HEK293 (cell line): Measurements from ENCODE around the gene CHN2.

ENCODE experiments used
- BCL11B ChIP-seq: fragments of 450-650 bp; formaldehyde crosslinking; IDR thresholded peaks from 2 replicates; pipeline ENCODE4 v1.5.1; 2016; ENCODE audit warnings: low read depth, missing biosample characterization, missing genetic modification characterization
- MZF1 ChIP-seq: fragments of 450-650 bp; formaldehyde crosslinking; IDR thresholded peaks from 2 replicates; pipeline ENCODE4 v1.5.1; 2017; ENCODE audit warnings: missing biosample characterization, missing genetic modification characterization, borderline replicate concordance
- YY1 ChIP-seq: fragments of 450-650 bp; formaldehyde crosslinking; IDR thresholded peaks from 2 replicates; pipeline ENCODE4 v1.5.1; 2018; ENCODE audit warnings: missing biosample characterization, missing genetic modification characterization
- ZBTB7A ChIP-seq: fragments of 450-650 bp; formaldehyde crosslinking; IDR thresholded peaks from 2 replicates; pipeline ENCODE4 v1.5.1; 2016; ENCODE audit warnings: low read depth, missing biosample characterization, missing genetic modification characterization
- ZNF514 ChIP-seq: fragments of 450-650 bp; formaldehyde crosslinking; IDR thresholded peaks from 2 replicates; pipeline ENCODE4 v1.5.1; 2016; ENCODE audit warnings: missing biosample characterization, missing genetic modification characterization
- ZNF624 ChIP-seq: fragments of 450-650 bp; formaldehyde crosslinking; IDR thresholded peaks from 2 replicates; pipeline ENCODE4 v1.5.1; 2017; ENCODE audit warnings: missing biosample characterization, missing genetic modification characterization
- ZNF670 ChIP-seq: fragments of 450-650 bp; formaldehyde crosslinking; IDR thresholded peaks from 2 replicates; pipeline ENCODE4 v1.5.1; 2016; ENCODE audit warnings: missing biosample characterization, missing genetic modification characterization, low read depth
- TF ChIP-seq, protein P1 (sequence below): fragments of 450-650 bp; formaldehyde crosslinking; IDR thresholded peaks from 2 replicates; pipeline ENCODE4 v1.5.1; 2016; ENCODE audit warnings: missing biosample characterization, missing genetic modification characterization
- TF ChIP-seq, protein P2 (sequence below): fragments of 450-650 bp; formaldehyde crosslinking; optimal IDR thresholded peaks from 2 replicates; pipeline ENCODE3; 2016; ENCODE audit warnings: missing biosample characterization, mild to moderate bottlenecking, missing genetic modification characterization
- TF ChIP-seq, protein P3 (sequence below): fragments of 450-650 bp; formaldehyde crosslinking; IDR thresholded peaks from 2 replicates; pipeline ENCODE4 v1.5.1; 2017; ENCODE audit warnings: missing biosample characterization, missing genetic modification characterization

DNA sequence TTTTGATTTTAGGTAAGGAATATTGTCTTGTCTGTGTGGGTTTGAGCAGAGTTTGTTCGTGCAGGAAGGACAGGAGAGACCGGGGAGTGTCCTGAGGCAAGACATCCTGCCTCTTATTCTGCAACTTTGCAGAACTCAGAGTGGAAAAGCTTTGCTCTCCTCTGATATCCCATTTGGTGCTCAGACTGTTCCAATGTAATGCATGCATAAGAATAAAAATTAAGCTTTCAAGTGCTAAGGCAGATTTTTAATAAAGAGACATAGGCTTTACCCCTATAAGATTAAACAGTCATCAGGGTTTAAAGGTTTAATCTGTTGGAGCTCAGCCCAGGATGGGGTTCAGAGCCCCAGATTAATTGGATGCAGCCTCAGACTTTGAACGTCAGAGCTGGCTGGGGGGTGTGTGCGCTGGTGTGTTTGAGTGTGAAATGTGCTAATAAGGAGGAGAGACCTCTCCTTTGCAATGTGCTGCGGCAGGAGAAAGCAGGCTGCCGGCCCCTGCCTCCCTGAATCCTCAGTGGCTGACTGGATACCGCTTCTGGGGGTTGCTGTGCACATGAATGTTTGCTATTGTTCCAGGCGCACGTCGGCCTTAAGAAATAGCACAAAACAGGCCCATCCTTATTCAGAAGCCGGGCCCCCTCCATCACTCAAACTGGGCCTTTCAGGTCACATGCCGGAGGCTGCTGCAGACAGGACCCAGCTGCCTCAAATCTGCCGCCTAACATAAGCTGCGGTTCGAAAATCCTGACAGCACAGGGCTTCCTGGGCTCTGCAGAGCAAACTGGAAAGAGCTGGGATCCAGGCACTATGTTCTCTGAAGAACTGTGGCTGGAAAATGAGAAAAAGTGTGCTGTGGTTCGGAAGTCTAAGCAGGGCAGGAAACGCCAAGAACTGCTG, 285.0 kb downstream of the CHN2 start:
- TF ChIP-seq, protein P1, sequence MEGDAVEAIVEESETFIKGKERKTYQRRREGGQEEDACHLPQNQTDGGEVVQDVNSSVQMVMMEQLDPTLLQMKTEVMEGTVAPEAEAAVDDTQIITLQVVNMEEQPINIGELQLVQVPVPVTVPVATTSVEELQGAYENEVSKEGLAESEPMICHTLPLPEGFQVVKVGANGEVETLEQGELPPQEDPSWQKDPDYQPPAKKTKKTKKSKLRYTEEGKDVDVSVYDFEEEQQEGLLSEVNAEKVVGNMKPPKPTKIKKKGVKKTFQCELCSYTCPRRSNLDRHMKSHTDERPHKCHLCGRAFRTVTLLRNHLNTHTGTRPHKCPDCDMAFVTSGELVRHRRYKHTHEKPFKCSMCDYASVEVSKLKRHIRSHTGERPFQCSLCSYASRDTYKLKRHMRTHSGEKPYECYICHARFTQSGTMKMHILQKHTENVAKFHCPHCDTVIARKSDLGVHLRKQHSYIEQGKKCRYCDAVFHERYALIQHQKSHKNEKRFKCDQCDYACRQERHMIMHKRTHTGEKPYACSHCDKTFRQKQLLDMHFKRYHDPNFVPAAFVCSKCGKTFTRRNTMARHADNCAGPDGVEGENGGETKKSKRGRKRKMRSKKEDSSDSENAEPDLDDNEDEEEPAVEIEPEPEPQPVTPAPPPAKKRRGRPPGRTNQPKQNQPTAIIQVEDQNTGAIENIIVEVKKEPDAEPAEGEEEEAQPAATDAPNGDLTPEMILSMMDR (tag by site-specific recombination) = no peak
- TF ChIP-seq, protein P2, sequence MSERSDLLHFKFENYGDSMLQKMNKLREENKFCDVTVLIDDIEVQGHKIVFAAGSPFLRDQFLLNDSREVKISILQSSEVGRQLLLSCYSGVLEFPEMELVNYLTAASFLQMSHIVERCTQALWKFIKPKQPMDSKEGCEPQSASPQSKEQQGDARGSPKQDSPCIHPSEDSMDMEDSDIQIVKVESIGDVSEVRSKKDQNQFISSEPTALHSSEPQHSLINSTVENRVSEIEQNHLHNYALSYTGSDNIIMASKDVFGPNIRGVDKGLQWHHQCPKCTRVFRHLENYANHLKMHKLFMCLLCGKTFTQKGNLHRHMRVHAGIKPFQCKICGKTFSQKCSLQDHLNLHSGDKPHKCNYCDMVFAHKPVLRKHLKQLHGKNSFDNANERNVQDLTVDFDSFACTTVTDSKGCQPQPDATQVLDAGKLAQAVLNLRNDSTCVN (tag by site-specific recombination) = no peak
- TF ChIP-seq, protein P3, sequence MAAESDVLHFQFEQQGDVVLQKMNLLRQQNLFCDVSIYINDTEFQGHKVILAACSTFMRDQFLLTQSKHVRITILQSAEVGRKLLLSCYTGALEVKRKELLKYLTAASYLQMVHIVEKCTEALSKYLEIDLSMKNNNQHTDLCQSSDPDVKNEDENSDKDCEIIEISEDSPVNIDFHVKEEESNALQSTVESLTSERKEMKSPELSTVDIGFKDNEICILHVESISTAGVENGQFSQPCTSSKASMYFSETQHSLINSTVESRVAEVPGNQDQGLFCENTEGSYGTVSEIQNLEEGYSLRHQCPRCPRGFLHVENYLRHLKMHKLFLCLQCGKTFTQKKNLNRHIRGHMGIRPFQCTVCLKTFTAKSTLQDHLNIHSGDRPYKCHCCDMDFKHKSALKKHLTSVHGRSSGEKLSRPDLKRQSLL (tag by site-specific recombination) = no peak
- TF ChIP-seq MZF1 (tag by site-specific recombination) (no peak), ZNF670 (tag by site-specific recombination) (no peak), ZBTB7A (tag by site-specific recombination) (no peak), ZNF514 (tag by site-specific recombination) (no peak), YY1 (tag by site-specific recombination) (no peak), BCL11B (tag by site-specific recombination) (no peak), ZNF624 (tag by site-specific recombination) (no peak)
